Calu3 (cell line): ENCODE results near the gene XIRP1. TPM values are rescaled to one million over a fixed set of nuclear protein-coding genes. Genes with fewer than 3 reads are reported as not detected.

Experiments used
- BruUV-seq: library from RNA; stranded (reverse); fragments of 400-500 nt; replicated peaks from 2 replicates; lab custom pipeline; 2021; lab: Mats Ljungman, UMichigan
- CTCF ChIA-PET: fragments of 300-600 bp; sonication (Branson Sonifier 250); formaldehyde crosslinking; loops from one replicate; lab custom pipeline; 2022; ENCODE audit warnings: antibody characterized with exemption; lab: Charles Lee
- DNase-seq: peaks from one replicate; pipeline ENCODE4 v3.0.0; 2022
- H3K27ac Mint-ChIP-seq: one replicate; pipeline ENCODE4 v1.8.0; 2022; ENCODE audit warnings: mixed read lengths; ENCODE audit not compliant: unreplicated experiment
- H3K27me3 Mint-ChIP-seq: one replicate; pipeline ENCODE4 v1.8.0; 2022; ENCODE audit warnings: mixed read lengths; ENCODE audit not compliant: unreplicated experiment
- H3K36me3 Mint-ChIP-seq: one replicate; pipeline ENCODE4 v1.8.0; 2022; ENCODE audit warnings: mild to moderate bottlenecking, moderate library complexity, mixed read lengths; ENCODE audit not compliant: insufficient read depth, unreplicated experiment
- H3K4me1 Mint-ChIP-seq: one replicate; pipeline ENCODE4 v1.8.0; 2022; ENCODE audit warnings: mild to moderate bottlenecking, low read depth, mixed read lengths; ENCODE audit not compliant: unreplicated experiment
- H3K4me3 Mint-ChIP-seq: one replicate; pipeline ENCODE4 v1.8.0; 2022; ENCODE audit warnings: mild to moderate bottlenecking, low read depth, moderate library complexity, mixed read lengths; ENCODE audit not compliant: unreplicated experiment
- H3K9me3 Mint-ChIP-seq: one replicate; pipeline ENCODE4 v1.8.0; 2022; ENCODE audit warnings: low read depth, mixed read lengths; ENCODE audit not compliant: unreplicated experiment
- CTCF ChIP-seq: fragments of 200-600 bp; IDR thresholded peaks from one replicate; pipeline ENCODE4 v1.8.0; 2022; ENCODE audit warnings: antibody characterized with exemption; ENCODE audit not compliant: unreplicated experiment
- intact Hi-C: fragments of 100-400 bp; cut with micrococcal nuclease; formaldehyde crosslinking; loops from one replicate; pipeline ENCODE4 v1.10.0; 2022; ENCODE audit not compliant: unreplicated experiment
- total RNA-seq: library from RNA; stranded (reverse); gene quantifications from 2 replicates; pipeline ENCODE4 v1.2.3, GENCODE V29; 2022

Gene XIRP1
- total RNA-seq, 1 experiment from 2014 or later = not detected

GRCh38 chr3:39221141-39221530, 28.7 kb upstream of the XIRP1 start:
- H3K4me1 Mint-ChIP-seq = no peaks in the 10 kb centered on the region

GRCh38 chr3:39220407-39221140, 28.2 kb upstream of the XIRP1 start:
- intact Hi-C loops = no loop called here
- Mint-ChIP-seq H3K4me1 (no peaks in the 10 kb centered on the region), H3K4me3 (no peak overlapping the region), H3K36me3 (no peaks in the 10 kb centered on the region), H3K9me3 (no peaks in the 10 kb centered on the region), H3K27me3 (peaks cover 90% of the 10 kb centered on the region), H3K27ac (no peak overlapping the region)
- no peak for DNase-seq
- BruUV-seq = no TSS peak
- CTCF ChIA-PET = no interaction called here
- no peak for TF ChIP-seq CTCF

More at GRCh38 chr3:39221141-39221530, 28.7 kb upstream of the XIRP1 start:
- H3K36me3 Mint-ChIP-seq = no peaks in the 10 kb centered on the region
- BruUV-seq = no TSS peak
- intact Hi-C loops = no loop called here
- H3K4me3 Mint-ChIP-seq = no peak overlapping the region
- no peak overlapping the region for H3K27ac Mint-ChIP-seq
- CTCF ChIA-PET = no interaction called here
- no peak for TF ChIP-seq CTCF
- DNase-seq = no peak
- H3K9me3 Mint-ChIP-seq = no peaks in the 10 kb centered on the region
- peaks cover 90% of the 10 kb centered on the region for H3K27me3 Mint-ChIP-seq

- no peak overlapping the region for H3K27ac Mint-ChIP-seq
- H3K27me3 Mint-ChIP-seq = peaks cover 90% of the 10 kb centered on the region
- no peaks in the 10 kb centered on the region for H3K36me3 Mint-ChIP-seq
- intact Hi-C loops = no loop called here
- CTCF ChIA-PET = no interaction called here
- DNase-seq = no peak
- H3K4me1 Mint-ChIP-seq = no peaks in the 10 kb centered on the region
- BruUV-seq = no TSS peak
- TF ChIP-seq CTCF = no peak
- H3K4me3 Mint-ChIP-seq = no peak overlapping the region
- H3K9me3 Mint-ChIP-seq = no peaks in the 10 kb centered on the region
Observed at GRCh38 chr3:39219702-39220101, 27.3 kb upstream of the XIRP1 start.

GRCh38 chr3:39216176-39216790, 23.9 kb upstream of the XIRP1 start:
- H3K4me3 Mint-ChIP-seq = no peak overlapping the region
- peaks cover 81% of the 10 kb centered on the region for H3K27me3 Mint-ChIP-seq
- no peak overlapping the region for H3K27ac Mint-ChIP-seq
- no peak for DNase-seq
- no peak for TF ChIP-seq CTCF
- no peaks in the 10 kb centered on the region for H3K9me3 Mint-ChIP-seq
- no TSS peak for BruUV-seq
- intact Hi-C loops = no loop called here
- CTCF ChIA-PET = no interaction called here
- H3K4me1 Mint-ChIP-seq = no peaks in the 10 kb centered on the region
- no peaks in the 10 kb centered on the region for H3K36me3 Mint-ChIP-seq
